ENCODE data around the gene GMFB. TPM values are rescaled to one million over a fixed set of nuclear protein-coding genes. Genes with fewer than 3 reads are reported as not detected.
A peak's percentile ranks its signal among the peaks of the same experiment; 100 is the strongest.

GMFB gene
- total RNA-seq, 2 donors from 2014 or later, result 86.2 to 96.5 TPM

GRCh38 chr14:54493293-54493692, 4.5 kb upstream of the GMFB start:
- H3K27me3 ChIP-seq (ENCODE audit: control insufficient read depth, insufficient read depth, low read length, poor library complexity, severe bottlenecking), result no peaks in the 10 kb centered on the region
- peaks cover 18% of the 10 kb centered on the region for H3K4me1 ChIP-seq (ENCODE audit: control insufficient read depth, insufficient read depth, low read length)
- H3K9me3 ChIP-seq (ENCODE audit: control insufficient read depth, low read length), result no peaks in the 10 kb centered on the region
- H3K36me3 ChIP-seq (ENCODE audit: control insufficient read depth, insufficient read depth, low read length), result no peaks in the 10 kb centered on the region
- H3K4me3 Mint-ChIP-seq, result no peak overlapping the region
- H3K27me3 Mint-ChIP-seq (ENCODE audit: insufficient read depth), result no peaks in the 10 kb centered on the region
- no peaks in the 10 kb centered on the region for H3K36me3 Mint-ChIP-seq (ENCODE audit: low read depth)
- H3K9me3 Mint-ChIP-seq, result no peaks in the 10 kb centered on the region
- TF ChIP-seq CTCF (conservative IDR thresholded peaks at IDR 0.05), result peak; percentile 56
- H3K27ac Mint-ChIP-seq, result no peak overlapping the region
- peaks cover 27% of the 10 kb centered on the region for H3K4me1 Mint-ChIP-seq
- peak; percentile 82 for DNase-seq
- no peak overlapping the region for H3K9ac ChIP-seq (ENCODE audit: extremely low read depth, low read length, poor library complexity, severe bottlenecking)
- H3K27ac ChIP-seq (ENCODE audit: low read depth, low read length), result no peak overlapping the region
- 74 to 78% methylated on average over 7 to 13 of the region's 13 CpGs for WGBS, 2 experiments (ENCODE audit: insufficient coverage in 1 of 2, insufficient read length in 1 of 2)
- no peak overlapping the region for H3K4me3 ChIP-seq (ENCODE audit: low read length)

GRCh38 chr14:54490445-54491175, 1.8 kb upstream of the GMFB start:
- Histone ChIP-seq H3K9me3 (ENCODE audit: control insufficient read depth, low read length) (no peaks in the 10 kb centered on the region), H3K4me1 (ENCODE audit: control insufficient read depth, insufficient read depth, low read length) (peaks cover 15% of the 10 kb centered on the region), H3K27me3 (ENCODE audit: control insufficient read depth, insufficient read depth, low read length, poor library complexity, severe bottlenecking) (no peaks in the 10 kb centered on the region), H3K9ac (ENCODE audit: extremely low read depth, low read length, poor library complexity, severe bottlenecking) (peak overlapping the region; percentile 1), H3K36me3 (ENCODE audit: control insufficient read depth, insufficient read depth, low read length) (peaks cover 4% of the 10 kb centered on the region), H3K27ac (ENCODE audit: low read depth, low read length) (no peak overlapping the region), H3K4me3 (ENCODE audit: low read length) (peak overlapping the region; percentile 89)
- peaks cover 9% of the 10 kb centered on the region for H3K36me3 Mint-ChIP-seq (ENCODE audit: low read depth)
- peak overlapping the region; percentile 81 for H3K4me3 Mint-ChIP-seq
- H3K27ac Mint-ChIP-seq, result peak overlapping the region; percentile 96
- peaks cover 36% of the 10 kb centered on the region for H3K4me1 Mint-ChIP-seq
- no peaks in the 10 kb centered on the region for H3K27me3 Mint-ChIP-seq (ENCODE audit: insufficient read depth)
- WGBS, 2 experiments (ENCODE audit: insufficient coverage in 1 of 2, insufficient read length in 1 of 2), result 54 to 86% methylated on average over 1 to 3 of the region's 3 CpGs
- H3K9me3 Mint-ChIP-seq, result no peaks in the 10 kb centered on the region
- TF ChIP-seq CTCF (conservative IDR thresholded peaks at IDR 0.05), result no peak
- peak; percentile 76 for DNase-seq

- H3K4me1 Mint-ChIP-seq, result peaks cover 41% of the 10 kb centered on the region
- H3K27ac Mint-ChIP-seq, result peak overlapping the region; percentile 96
- no peaks in the 10 kb centered on the region for H3K27me3 ChIP-seq (ENCODE audit: control insufficient read depth, insufficient read depth, low read length, poor library complexity, severe bottlenecking)
- H3K27me3 Mint-ChIP-seq (ENCODE audit: insufficient read depth), result no peaks in the 10 kb centered on the region
- H3K4me1 ChIP-seq (ENCODE audit: control insufficient read depth, insufficient read depth, low read length), result peaks cover 15% of the 10 kb centered on the region
- no peaks in the 10 kb centered on the region for H3K9me3 Mint-ChIP-seq
- peaks cover 4% of the 10 kb centered on the region for H3K36me3 ChIP-seq (ENCODE audit: control insufficient read depth, insufficient read depth, low read length)
- peak overlapping the region; percentile 89 for H3K4me3 ChIP-seq (ENCODE audit: low read length)
- peak overlapping the region; percentile 84 for H3K9ac ChIP-seq (ENCODE audit: extremely low read depth, low read length, poor library complexity, severe bottlenecking)
- H3K27ac ChIP-seq (ENCODE audit: low read depth, low read length), result no peak overlapping the region
- TF ChIP-seq CTCF (conservative IDR thresholded peaks at IDR 0.05), result no peak
- H3K9me3 ChIP-seq (ENCODE audit: control insufficient read depth, low read length), result no peaks in the 10 kb centered on the region
- 91 to 100% methylated on average over 1 to 4 of the region's 4 CpGs for WGBS, 2 experiments (ENCODE audit: insufficient coverage in 1 of 2, insufficient read length in 1 of 2)
- H3K4me3 Mint-ChIP-seq, result peak overlapping the region; percentile 81
- peak; percentile 48 for DNase-seq
- peaks cover 9% of the 10 kb centered on the region for H3K36me3 Mint-ChIP-seq (ENCODE audit: low read depth)
Observed at GRCh38 chr14:54489731-54490444, 1.1 kb upstream of the GMFB start.

All from endodermal cell (in vitro differentiated cells).